Liver (tissue), 9 donors: ENCODE measurements around the gene HYOU1. TPM values are rescaled to one million over a fixed set of nuclear protein-coding genes. Genes with fewer than 3 reads are reported as not detected.

Source experiments
- DNase-seq: peaks from one replicate; pipeline ENCODE4 v3.0.0-alpha.2; 2017; ENCODE audit warnings: low spot score
- H3K27ac ChIP-seq, 2 donors: one replicate each; pipeline ENCODE4 v1.7.0; 2013; ENCODE audit warnings: inconsistent platforms in 2 of 2, low read length in 2 of 2, control low read depth in 1 of 2, low read depth in 1 of 2, mild to moderate bottlenecking in 1 of 2
- H3K27me3 ChIP-seq, 4 donors: one replicate each; pipeline versions ENCODE4 v1.6.1 to v1.7.0; 2013; ENCODE audit warnings: low read length in 3 of 4, inconsistent platforms in 1 of 4, mild to moderate bottlenecking in 1 of 4, moderate library complexity in 1 of 4; ENCODE audit not compliant: control insufficient read depth in 4 of 4, insufficient read depth in 4 of 4
- H3K36me3 ChIP-seq, 4 donors: one replicate each; pipeline versions ENCODE4 v1.6.1 to v1.7.0; 2013; ENCODE audit warnings: low read length in 3 of 4, mild to moderate bottlenecking in 3 of 4, low read depth in 1 of 4, moderate library complexity in 1 of 4; ENCODE audit not compliant: control insufficient read depth in 4 of 4, insufficient read depth in 3 of 4
- H3K4me1 ChIP-seq, 4 donors: one replicate each; pipeline versions ENCODE4 v1.6.1 to v1.7.0; 2013; ENCODE audit warnings: low read length in 3 of 4, mild to moderate bottlenecking in 3 of 4, moderate library complexity in 1 of 4; ENCODE audit not compliant: control insufficient read depth in 4 of 4, insufficient read depth in 4 of 4
- H3K4me3 ChIP-seq, 3 donors: one replicate each; pipeline versions ENCODE4 v1.6.1 to v1.7.0; 2013; ENCODE audit warnings: low read length in 3 of 3, control low read depth in 1 of 3, low read depth in 1 of 3, mild to moderate bottlenecking in 1 of 3
- H3K9ac ChIP-seq, 2 donors: one replicate each; pipeline ENCODE4 v1.7.0; 2013; ENCODE audit warnings: low read length in 2 of 2, mild to moderate bottlenecking in 2 of 2, moderate library complexity in 2 of 2, control low read depth in 1 of 2, low read depth in 1 of 2
- H3K9me3 ChIP-seq, 4 donors: one replicate each; pipeline versions ENCODE4 v1.6.1 to v1.7.0; 2013; ENCODE audit warnings: low read length in 3 of 4; ENCODE audit not compliant: control insufficient read depth in 4 of 4
- EGR1 ChIP-seq, 2 donors: IDR thresholded peaks; 2 replicates each; pipeline ENCODE4 v1.6.1; 2016 to 2018; ENCODE audit warnings: antibody characterized with exemption in 2 of 2, low read depth in 2 of 2
- FOXA1 ChIP-seq: IDR thresholded peaks from 2 replicates; pipeline ENCODE4 v1.6.1; 2016; ENCODE audit warnings: antibody characterized with exemption
- FOXA2 ChIP-seq: IDR thresholded peaks from 2 replicates; pipeline ENCODE4 v1.6.1; 2016; ENCODE audit warnings: antibody characterized with exemption
- GABPA ChIP-seq, 2 donors: IDR thresholded peaks in 1 of 2; conservative IDR thresholded peaks in 1 of 2; 2 replicates each; pipeline ENCODE4 v1.6.1; 2016; ENCODE audit warnings: antibody characterized with exemption in 2 of 2, mild to moderate bottlenecking in 1 of 2, moderate library complexity in 1 of 2
- HNF4A ChIP-seq, 2 donors: conservative IDR thresholded peaks; 2 replicates each; pipeline ENCODE4 v1.6.1; 2016; ENCODE audit warnings: antibody characterized with exemption in 2 of 2, mild to moderate bottlenecking in 2 of 2
- HNF4G ChIP-seq: IDR thresholded peaks from 2 replicates; pipeline ENCODE4 v1.6.1; 2016; ENCODE audit warnings: antibody characterized with exemption
- JUND ChIP-seq, 2 donors: IDR thresholded peaks; 2 replicates each; pipeline ENCODE4 v1.6.1; 2016; ENCODE audit warnings: antibody characterized with exemption in 2 of 2
- NR2F2 ChIP-seq: IDR thresholded peaks from 2 replicates; pipeline ENCODE4 v1.6.1; 2016; ENCODE audit warnings: antibody characterized with exemption
- RAD21 ChIP-seq, 2 donors: IDR thresholded peaks; 2 replicates each; pipeline ENCODE4 v1.6.1; 2016; ENCODE audit warnings: antibody characterized with exemption in 2 of 2, mild to moderate bottlenecking in 2 of 2
- RXRA ChIP-seq, 2 donors: IDR thresholded peaks; 2 replicates each; pipeline ENCODE4 v1.6.1; 2017 to 2018; ENCODE audit warnings: antibody characterized with exemption in 2 of 2, mild to moderate bottlenecking in 1 of 2
- SP1 ChIP-seq: IDR thresholded peaks from 2 replicates; pipeline ENCODE4 v1.6.1; 2018; ENCODE audit warnings: antibody characterized with exemption, mild to moderate bottlenecking
- TAF1 ChIP-seq: conservative IDR thresholded peaks from 2 replicates; pipeline ENCODE4 v1.6.1; 2016; ENCODE audit warnings: antibody characterized with exemption, mild to moderate bottlenecking
- YY1 ChIP-seq: IDR thresholded peaks from 2 replicates; pipeline ENCODE4 v1.6.1; 2016; ENCODE audit warnings: antibody characterized with exemption, mild to moderate bottlenecking
- WGBS: extraction: QIAGEN DNeasy Blood & Tissue Kit; methylation state at CpG from one replicate; pipeline ENCODE4 v1.1.7; 2013; 5-methylcytosine and 5-hydroxymethylcytosine counted together
- polyA plus RNA-seq, 2 donors: library from polyadenylated mRNA; stranded (reverse) in 1 of 2; unstranded in 1 of 2; fragments of 200-250 nt in 1 of 2; fragments of >200 nt in 1 of 2; fragmentation: Nextera tagmentation in 1 of 2; extraction: Ambion mirVana in 1 of 2; gene quantifications; one replicate each; pipeline versions ENCODE4 v1.2.1 to v1.2.3, GENCODE V29; 2013 to 2015
- total RNA-seq, 2 donors: library from RNA; depleted of rRNA; stranded (reverse); fragments of >200 nt; gene quantifications; one replicate each; pipeline ENCODE4 v1.2.3, GENCODE V29; 2014
- TF ChIP-seq, protein P1 (sequence below): IDR thresholded peaks from 2 replicates; pipeline ENCODE4 v1.6.1; 2016; ENCODE audit warnings: antibody characterized with exemption
- TF ChIP-seq, protein P2 (sequence below): IDR thresholded peaks from 2 replicates; pipeline ENCODE4 v1.6.1; 2016; ENCODE audit warnings: antibody characterized with exemption
- TF ChIP-seq, protein P3 (sequence below): fragments of 150-350 bp; IDR thresholded peaks from 2 replicates; pipeline ENCODE4 v1.5.1; 2017; ENCODE audit warnings: improper control_type of control experiment, low read depth, low read length; ENCODE audit not compliant: missing input control
- TF ChIP-seq, protein P4 (sequence below): IDR thresholded peaks from 2 replicates; pipeline ENCODE4 v1.6.1; 2016; ENCODE audit warnings: antibody characterized with exemption
- TF ChIP-seq, protein P5 (sequence below): IDR thresholded peaks from 2 replicates; pipeline ENCODE4 v1.6.1; 2016; ENCODE audit warnings: antibody characterized with exemption, mild to moderate bottlenecking
- donor health status: healthy.
- donor health status: healthy.
- donor health status: healthy.
- donor health status: healthy.
- donor health status: healthy.

Gene HYOU1
- total and polyA plus RNA-seq, 4 donors, result 41.6 to 270 (median 119) TPM

DNA sequence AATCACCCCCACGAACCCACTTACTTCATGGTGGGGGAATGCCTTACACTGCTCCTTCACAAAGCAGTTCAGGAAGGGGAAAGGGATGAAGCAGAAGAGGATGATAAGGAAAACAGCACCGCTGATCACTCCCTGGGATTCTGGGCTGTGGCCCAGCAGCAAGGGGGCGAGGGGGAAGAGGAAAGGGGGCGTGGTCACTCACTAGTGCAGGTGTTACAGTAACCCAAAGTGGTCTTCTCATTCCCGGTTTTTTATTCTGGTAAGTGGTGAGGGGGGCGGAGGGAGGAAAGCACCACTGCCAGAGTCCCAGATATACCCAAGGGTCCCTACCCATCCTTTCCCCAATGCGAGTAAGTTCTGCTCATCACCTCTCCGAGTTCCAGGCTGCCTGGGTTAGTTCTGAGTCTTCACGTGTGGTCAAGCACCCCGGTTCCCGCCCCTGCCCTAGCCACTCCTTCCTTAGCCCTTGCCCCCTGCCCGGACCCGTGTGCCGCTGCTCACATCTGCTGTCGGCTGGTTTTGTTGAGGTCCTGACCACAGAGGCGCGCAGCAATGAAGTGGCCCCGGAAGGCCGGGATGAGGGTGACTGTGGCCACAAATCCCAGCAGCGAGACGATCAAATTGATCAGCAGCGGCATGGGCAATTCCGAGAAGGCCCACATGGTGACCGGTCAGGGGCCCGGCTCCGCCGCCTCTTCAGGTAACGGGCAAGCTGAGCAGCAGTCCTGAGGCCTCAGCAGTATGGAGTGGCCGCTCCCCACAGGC, 44.2 kb upstream of the HYOU1 start:
- Histone ChIP-seq H3K4me1 (peaks cover 0 to 27% (median 21%) of the 10 kb centered on the region in 4 donors), H3K9me3 (no peaks in the 10 kb centered on the region), H3K4me3 (peak overlapping the region; percentile 81 to 98 (median 94)), H3K36me3 (peaks cover 4 to 18% (median 12%) of the 10 kb centered on the region in 4 donors), H3K9ac (peak overlapping the region; percentile 82 to 84), H3K27ac (peak overlapping the region; percentile 89 to 90), H3K27me3 (no peaks in the 10 kb centered on the region)
- no peak for DNase-seq
- 1% methylated on average over 29 of the region's 29 CpGs for WGBS
- TF ChIP-seq, protein P1, sequence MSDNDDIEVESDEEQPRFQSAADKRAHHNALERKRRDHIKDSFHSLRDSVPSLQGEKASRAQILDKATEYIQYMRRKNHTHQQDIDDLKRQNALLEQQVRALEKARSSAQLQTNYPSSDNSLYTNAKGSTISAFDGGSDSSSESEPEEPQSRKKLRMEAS, result no peak
- no peak for TF ChIP-seq RXRA (IDR thresholded peaks at IDR 0.05)
- no peak for TF ChIP-seq RAD21 (IDR thresholded peaks at IDR 0.05)
- no peak for TF ChIP-seq FOXA1
- TF ChIP-seq, protein P2, sequence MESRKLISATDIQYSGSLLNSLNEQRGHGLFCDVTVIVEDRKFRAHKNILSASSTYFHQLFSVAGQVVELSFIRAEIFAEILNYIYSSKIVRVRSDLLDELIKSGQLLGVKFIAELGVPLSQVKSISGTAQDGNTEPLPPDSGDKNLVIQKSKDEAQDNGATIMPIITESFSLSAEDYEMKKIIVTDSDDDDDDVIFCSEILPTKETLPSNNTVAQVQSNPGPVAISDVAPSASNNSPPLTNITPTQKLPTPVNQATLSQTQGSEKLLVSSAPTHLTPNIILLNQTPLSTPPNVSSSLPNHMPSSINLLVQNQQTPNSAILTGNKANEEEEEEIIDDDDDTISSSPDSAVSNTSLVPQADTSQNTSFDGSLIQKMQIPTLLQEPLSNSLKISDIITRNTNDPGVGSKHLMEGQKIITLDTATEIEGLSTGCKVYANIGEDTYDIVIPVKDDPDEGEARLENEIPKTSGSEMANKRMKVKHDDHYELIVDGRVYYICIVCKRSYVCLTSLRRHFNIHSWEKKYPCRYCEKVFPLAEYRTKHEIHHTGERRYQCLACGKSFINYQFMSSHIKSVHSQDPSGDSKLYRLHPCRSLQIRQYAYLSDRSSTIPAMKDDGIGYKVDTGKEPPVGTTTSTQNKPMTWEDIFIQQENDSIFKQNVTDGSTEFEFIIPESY, result no peak
- no peak for TF ChIP-seq HNF4G
- TF ChIP-seq EGR1 (IDR thresholded peaks at IDR 0.05; ENCODE audit: low read depth in 2 of 2), result no peak
- TF ChIP-seq FOXA2, result no peak

DNA sequence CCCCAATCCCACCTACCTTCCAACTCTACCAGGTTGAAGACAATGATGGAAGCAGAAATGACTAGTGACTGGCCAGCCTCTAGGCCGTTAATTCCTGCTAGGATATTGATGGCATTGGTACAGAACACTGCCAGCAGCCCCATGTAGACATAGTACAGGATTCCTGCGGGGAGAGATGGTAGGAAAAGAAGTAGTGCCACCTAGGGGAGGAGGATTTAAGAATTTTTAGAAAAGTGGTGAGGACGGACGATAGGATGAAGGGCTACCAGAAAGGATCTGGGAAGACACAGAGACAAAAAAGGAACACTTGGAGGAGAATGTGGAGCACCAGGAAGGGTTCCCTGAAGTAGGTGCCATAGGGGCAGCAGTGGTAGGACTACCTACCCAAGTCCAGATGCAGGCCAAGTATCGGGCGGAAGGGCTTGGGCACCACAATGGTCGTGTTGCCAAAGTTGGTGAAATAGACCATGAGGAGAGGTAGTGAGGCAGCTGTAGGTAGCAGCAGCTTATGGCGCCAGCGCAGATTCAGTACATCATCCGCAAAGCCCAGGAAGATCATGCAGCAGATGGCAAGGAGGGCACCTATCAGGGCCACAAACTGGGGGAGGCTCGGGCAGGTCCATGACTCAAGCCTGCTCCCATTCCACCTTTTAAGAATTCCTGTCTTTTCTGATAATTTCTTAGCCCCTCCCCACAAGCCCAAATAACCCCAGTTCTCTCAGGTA, 43.4 kb upstream of the HYOU1 start:
- Histone ChIP-seq H3K36me3 (peaks cover 4 to 18% (median 12%) of the 10 kb centered on the region in 4 donors), H3K4me3 (peak overlapping the region; percentile 81 to 98 (median 94)), H3K9me3 (no peaks in the 10 kb centered on the region), H3K27me3 (no peaks in the 10 kb centered on the region), H3K4me1 (peaks cover 0 to 31% (median 25%) of the 10 kb centered on the region in 4 donors), H3K27ac (no peak overlapping the region), H3K9ac (no peak overlapping the region)
- 53% methylated on average over 11 of the region's 11 CpGs for WGBS
- TF ChIP-seq GABPA (IDR thresholded peaks at IDR 0.05 in 1 of 2, conservative IDR thresholded peaks at IDR 0.05 in 1 of 2) (no peak), SP1 (peak; percentile 30), RAD21 (IDR thresholded peaks at IDR 0.05) (peak; percentile 67 to 73), HNF4G (no peak), NR2F2 (no peak), JUND (IDR thresholded peaks at IDR 0.05) (no peak), FOXA1 (no peak), HNF4A (conservative IDR thresholded peaks at IDR 0.05) (peak in 1 of 2 donors; percentile 23), FOXA2 (peak; percentile 38), EGR1 (IDR thresholded peaks at IDR 0.05; ENCODE audit: low read depth in 2 of 2) (no peak), RXRA (IDR thresholded peaks at IDR 0.05) (no peak), TAF1 (no peak), YY1 (peak; percentile 55)
- TF ChIP-seq, protein P2, result no peak
- TF ChIP-seq, protein P3, sequence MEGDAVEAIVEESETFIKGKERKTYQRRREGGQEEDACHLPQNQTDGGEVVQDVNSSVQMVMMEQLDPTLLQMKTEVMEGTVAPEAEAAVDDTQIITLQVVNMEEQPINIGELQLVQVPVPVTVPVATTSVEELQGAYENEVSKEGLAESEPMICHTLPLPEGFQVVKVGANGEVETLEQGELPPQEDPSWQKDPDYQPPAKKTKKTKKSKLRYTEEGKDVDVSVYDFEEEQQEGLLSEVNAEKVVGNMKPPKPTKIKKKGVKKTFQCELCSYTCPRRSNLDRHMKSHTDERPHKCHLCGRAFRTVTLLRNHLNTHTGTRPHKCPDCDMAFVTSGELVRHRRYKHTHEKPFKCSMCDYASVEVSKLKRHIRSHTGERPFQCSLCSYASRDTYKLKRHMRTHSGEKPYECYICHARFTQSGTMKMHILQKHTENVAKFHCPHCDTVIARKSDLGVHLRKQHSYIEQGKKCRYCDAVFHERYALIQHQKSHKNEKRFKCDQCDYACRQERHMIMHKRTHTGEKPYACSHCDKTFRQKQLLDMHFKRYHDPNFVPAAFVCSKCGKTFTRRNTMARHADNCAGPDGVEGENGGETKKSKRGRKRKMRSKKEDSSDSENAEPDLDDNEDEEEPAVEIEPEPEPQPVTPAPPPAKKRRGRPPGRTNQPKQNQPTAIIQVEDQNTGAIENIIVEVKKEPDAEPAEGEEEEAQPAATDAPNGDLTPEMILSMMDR, result peak; percentile 30
- TF ChIP-seq, protein P1, result no peak
- TF ChIP-seq, protein P4, sequence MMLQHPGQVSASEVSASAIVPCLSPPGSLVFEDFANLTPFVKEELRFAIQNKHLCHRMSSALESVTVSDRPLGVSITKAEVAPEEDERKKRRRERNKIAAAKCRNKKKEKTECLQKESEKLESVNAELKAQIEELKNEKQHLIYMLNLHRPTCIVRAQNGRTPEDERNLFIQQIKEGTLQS, result no peak
- TF ChIP-seq, protein P5, sequence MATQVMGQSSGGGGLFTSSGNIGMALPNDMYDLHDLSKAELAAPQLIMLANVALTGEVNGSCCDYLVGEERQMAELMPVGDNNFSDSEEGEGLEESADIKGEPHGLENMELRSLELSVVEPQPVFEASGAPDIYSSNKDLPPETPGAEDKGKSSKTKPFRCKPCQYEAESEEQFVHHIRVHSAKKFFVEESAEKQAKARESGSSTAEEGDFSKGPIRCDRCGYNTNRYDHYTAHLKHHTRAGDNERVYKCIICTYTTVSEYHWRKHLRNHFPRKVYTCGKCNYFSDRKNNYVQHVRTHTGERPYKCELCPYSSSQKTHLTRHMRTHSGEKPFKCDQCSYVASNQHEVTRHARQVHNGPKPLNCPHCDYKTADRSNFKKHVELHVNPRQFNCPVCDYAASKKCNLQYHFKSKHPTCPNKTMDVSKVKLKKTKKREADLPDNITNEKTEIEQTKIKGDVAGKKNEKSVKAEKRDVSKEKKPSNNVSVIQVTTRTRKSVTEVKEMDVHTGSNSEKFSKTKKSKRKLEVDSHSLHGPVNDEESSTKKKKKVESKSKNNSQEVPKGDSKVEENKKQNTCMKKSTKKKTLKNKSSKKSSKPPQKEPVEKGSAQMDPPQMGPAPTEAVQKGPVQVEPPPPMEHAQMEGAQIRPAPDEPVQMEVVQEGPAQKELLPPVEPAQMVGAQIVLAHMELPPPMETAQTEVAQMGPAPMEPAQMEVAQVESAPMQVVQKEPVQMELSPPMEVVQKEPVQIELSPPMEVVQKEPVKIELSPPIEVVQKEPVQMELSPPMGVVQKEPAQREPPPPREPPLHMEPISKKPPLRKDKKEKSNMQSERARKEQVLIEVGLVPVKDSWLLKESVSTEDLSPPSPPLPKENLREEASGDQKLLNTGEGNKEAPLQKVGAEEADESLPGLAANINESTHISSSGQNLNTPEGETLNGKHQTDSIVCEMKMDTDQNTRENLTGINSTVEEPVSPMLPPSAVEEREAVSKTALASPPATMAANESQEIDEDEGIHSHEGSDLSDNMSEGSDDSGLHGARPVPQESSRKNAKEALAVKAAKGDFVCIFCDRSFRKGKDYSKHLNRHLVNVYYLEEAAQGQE, result no peak
- no peak for DNase-seq
